ENCODE measurements around the gene FDPS.

GRCh38 chr1:155322571-155322952, 13.9 kb downstream of the FDPS start:
- TF ChIP-seq POLR2AphosphoS5 (IDR thresholded peaks at IDR 0.05; ENCODE audit: low read depth, low read length) (no peak), TAF1 (IDR thresholded peaks at IDR 0.05; ENCODE audit: borderline replicate concordance, insufficient read depth, low read length) (no peak)
